HG03442 (cell line): Measurements from ENCODE around the gene IGFBP6.

Source experiments
- ATAC-seq: cut with Tn5 transposase; IDR thresholded peaks from one replicate; pipeline ENCODE4 v1.9.1; 2021; ENCODE audit warnings: mild to moderate bottlenecking, moderate library complexity; ENCODE audit not compliant: unreplicated experiment

IGFBP6 gene

GRCh38 chr12:53097564-53098353 lies at the start of gene IGFBP6:
Gene IGFBP6, plus strand, starts transcription at chr12:53097667. Its CDS starts 51 bp downstream, at chr12:53097718.
- no peak for ATAC-seq

- no peak for ATAC-seq
Measured at GRCh38 chr12:53048033-53048779, 49.3 kb upstream of the IGFBP6 start.

GRCh38 chr12:53048780-53049401 lies 48.6 kb upstream of the IGFBP6 start:
- ATAC-seq: no peak

- ATAC-seq: no peak
Measured at GRCh38 chr12:53049571-53050318, 47.7 kb upstream of the IGFBP6 start, which contains the start of gene TNS2. Gene TNS2, plus strand, starts transcription at chr12:53050065. Its CDS starts 121 bp downstream, at chr12:53050186.

GRCh38 chr12:53050426-53051057 lies 46.9 kb upstream of the IGFBP6 start:
- no peak for ATAC-seq

GRCh38 chr12:53051058-53051880 lies 46.2 kb upstream of the IGFBP6 start:
- no peak for ATAC-seq

GRCh38 chr12:53051881-53052412 lies 45.5 kb upstream of the IGFBP6 start:
- no peak for ATAC-seq

- no peak for ATAC-seq
Measured at GRCh38 chr12:53052419-53053217, 44.8 kb upstream of the IGFBP6 start.

GRCh38 chr12:53053218-53054111 lies 44.0 kb upstream of the IGFBP6 start:
- ATAC-seq: no peak

- peak; percentile 79 for ATAC-seq
Measured at GRCh38 chr12:53054112-53054878, 43.2 kb upstream of the IGFBP6 start.

GRCh38 chr12:53055471-53056266 lies 41.8 kb upstream of the IGFBP6 start:
- ATAC-seq: no peak

- no peak for ATAC-seq
Measured at GRCh38 chr12:53056296-53056695, 41.2 kb upstream of the IGFBP6 start.

- no peak for ATAC-seq
Measured at GRCh38 chr12:53056901-53057300, 40.6 kb upstream of the IGFBP6 start.

- ATAC-seq: no peak
Measured at GRCh38 chr12:53057816-53058500, 39.5 kb upstream of the IGFBP6 start.

- ATAC-seq: no peak
Measured at GRCh38 chr12:53058674-53059433, 38.6 kb upstream of the IGFBP6 start.
